GM18508 (cell line): ENCODE results near the gene RXRA.

ENCODE experiments used
- ATAC-seq: cut with Tn5 transposase; IDR thresholded peaks from one replicate; pipeline ENCODE4 v1.9.1; 2021; ENCODE audit warnings: moderate number of reproducible peaks; ENCODE audit not compliant: insufficient read depth, unreplicated experiment

The RXRA gene

DNA sequence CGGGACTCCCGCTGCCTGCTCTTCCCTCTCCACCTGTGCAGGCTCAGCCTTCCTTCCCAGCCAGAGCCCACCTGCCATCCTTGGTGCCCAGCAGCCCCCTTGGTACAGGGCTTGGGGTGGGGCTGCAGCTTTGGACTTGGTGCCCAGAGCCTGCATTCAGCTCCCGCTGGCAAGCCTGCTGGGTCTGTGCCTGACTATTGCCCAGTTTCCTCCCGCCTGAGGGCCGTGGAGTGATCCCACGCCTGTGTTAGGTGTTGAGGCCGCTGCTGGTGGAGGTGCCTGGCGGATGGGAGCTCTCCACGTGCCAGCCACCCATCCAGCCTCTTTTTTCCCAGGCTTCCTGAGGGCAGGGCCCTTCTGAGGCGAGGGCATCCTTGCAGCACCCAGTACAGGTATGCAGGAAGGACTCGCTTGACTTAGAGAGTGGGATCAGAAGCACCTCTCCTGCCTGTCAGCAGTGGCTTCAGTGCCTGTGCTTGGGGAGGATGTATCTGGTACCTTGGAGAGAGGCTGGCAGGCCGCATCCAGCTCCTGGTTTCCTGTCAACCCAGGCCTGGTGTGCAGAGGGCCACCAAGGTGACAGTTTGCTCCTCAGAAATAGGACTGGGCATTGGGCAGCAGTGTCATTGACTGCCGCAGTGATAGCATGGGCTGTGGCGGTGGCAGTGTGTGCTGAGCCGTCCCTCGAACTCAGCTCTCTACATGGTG is 7.8 kb downstream of the RXRA start:
- ATAC-seq = no peak

DNA sequence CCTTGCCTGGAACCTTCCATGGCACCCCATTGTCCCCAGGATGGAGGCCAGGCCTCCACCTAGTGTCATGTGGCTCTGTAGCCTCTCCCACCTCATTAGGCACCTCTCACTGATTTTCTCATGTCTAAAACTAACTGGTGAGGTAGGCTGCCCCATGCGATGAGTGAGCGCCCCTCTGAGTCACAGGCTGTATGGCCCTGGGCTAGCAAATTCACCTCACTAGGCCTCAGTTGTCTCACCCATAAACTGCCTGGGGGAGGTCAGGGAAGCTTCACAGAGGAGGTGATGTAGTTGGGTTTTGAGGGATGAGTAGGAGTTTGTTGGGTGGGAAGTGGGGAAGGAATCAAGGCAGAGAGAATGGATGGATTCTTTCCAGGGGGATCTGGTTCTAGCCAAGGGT is 8.8 kb downstream of the RXRA start:
- no peak for ATAC-seq

DNA sequence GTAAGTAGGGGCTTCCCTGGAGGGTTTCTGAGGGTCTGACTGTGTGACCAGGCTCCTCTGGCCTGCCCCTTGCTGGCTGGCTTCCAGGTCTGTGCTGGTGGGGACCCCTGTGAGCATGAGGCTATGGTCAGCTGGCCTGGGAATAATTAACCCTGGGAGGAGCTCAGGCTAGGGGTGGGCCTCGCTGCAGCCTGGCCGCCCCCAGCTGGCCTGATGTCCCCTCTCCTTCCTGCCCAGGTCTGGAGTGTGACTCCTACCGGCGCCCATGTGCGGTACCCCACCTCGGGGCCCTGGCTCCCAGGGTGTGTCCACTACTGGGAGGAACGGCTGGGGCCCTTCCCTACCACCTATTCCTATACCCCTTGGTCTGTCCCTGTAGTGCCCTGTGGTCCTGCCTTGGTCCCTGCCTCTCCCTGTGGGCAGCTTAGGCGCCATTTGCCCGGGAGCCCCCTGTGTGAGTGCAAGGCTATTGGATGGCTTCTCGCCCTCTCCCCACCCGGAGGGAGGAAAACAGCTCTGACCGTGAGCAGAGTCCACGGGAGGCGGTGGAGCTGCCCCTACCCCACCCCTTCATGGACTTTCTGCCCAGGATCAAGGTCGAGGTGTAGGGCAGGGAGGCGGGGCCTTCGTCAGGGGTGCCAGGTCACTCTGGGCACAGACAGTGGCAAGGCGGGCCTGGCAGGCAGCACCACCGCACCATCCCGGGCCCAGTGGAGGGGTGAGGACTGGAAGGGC is 9.4 kb downstream of the RXRA start:
- no peak for ATAC-seq

DNA sequence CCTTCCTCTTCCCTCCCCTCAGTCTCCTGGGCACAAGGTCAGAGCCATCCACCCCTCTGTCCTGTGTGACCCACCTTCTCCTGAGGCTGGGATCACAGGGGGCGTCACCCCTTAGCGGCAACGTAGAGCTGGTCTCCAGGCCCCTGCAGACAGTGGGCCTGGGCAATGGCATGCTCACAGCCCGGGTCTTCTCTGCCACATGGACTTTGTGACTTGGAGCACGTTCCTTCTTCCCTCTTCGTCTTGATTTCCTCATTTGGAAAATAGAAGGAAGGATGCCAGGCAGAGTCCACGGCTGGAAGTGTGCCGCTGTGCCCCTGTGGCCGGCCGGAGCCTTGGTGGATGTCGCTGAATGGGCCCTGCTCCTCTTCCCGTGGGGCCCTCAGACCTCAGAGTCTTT is 10.0 kb downstream of the RXRA start:
- ATAC-seq = no peak

DNA sequence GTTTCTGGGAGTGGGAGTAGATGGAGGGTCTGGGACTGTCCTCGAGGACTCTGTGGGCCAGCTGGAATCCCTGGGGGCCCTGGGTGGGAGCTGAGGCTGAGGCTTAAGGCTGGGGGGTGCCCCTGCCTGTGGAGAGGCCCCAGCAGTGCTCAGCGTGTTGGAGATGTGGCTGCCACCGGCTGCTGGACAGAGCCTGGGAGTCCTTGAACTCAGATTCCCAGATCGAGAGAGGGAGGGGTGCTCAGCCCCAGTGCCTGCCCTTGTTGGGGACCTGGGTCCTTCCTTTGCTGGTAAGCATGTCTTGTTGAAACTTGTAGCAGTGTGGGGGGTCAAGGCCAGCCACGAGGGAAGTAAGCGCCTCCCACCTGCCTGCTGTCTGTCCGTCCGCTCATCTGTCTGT is 10.7 kb downstream of the RXRA start:
- ATAC-seq = no peak

DNA sequence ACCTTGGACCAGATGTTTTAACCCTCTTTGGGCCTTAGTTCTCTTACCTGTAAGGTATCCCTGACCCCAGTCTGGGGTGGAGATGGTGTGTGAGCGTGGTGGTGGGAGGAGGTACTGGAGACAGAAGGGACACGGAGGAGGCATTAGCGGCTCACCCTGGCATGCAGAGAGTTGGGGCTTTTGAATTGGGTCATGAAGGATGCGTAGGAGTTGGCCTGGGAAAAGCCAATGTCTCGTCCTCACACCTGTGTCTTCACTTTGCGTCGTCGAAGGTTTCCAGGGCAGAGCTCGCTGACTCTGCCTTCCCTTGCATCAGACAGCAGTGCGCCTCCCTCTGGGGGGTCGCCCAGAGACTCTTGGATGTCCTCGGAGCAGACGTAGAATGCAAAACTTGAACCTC is 11.2 kb downstream of the RXRA start:
- no peak for ATAC-seq

DNA sequence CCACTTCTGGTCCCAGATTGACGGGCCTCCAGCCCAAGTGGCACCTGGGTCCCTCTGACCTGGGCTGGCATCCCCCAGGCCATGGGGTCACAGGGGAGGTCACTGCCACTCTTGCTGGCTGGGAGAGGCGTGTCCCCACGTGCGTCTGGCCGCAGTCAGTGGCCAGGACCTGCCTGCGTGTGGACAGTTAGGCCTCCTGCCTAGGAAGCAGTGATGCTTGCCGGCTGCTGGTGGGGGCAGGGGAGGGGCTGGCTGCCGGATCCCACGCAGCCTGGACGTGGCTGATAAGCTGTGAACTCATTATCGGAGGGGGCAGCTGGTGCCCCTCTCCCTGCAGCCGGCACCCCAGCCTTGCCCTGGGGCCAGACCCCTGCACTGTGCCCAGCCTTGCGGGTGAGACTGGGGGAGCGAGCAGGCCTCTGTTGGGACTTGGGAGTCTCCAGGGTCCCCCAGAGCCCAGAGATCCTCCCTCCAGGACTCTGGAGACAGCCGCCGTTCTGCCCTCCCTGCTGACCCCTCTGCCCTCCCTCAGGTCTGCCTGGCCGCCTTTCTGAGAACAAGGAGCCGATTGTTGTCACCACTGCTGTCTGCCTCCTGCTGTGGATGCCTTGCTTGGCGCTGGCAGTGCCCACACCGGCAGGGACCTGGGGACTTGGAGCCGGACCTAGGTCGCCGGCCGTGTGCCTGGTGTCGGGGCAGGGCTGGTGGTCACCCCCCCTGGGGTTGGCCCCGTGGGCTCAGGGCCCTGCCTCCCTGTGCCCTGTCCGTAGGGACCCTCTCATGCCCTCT is 12.3 kb downstream of the RXRA start:
- no peak for ATAC-seq

DNA sequence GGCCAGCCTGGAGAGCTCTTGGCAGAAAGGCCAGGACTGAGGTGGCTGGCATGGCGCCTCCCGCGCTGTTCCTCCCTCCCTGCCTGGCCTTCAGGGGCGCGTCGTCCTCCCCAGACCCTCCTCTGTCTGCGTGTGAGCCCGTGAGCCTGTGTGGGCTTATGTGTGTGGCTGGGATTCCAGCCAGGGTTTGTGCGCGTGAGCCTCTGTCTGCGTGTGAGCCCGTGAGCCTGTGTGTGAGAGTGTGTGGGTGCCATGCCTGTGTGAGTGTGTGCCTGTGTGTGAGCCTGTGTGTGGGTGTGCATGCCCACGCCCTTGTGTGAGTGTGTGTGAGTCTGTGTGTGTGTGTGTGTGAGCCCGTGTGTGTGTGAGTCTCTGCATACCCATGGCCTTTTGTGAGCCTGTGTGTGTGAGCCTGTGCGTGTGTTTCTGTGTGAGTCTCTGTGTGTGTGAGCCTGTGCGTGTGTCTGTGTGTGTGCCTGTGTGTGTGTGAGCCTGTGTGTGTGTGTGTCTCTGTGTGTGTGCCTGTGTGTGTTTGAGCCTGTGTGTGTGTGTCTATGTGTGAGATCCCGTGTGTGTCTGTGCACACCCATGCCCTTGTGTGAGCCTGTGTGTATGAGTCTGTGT is 13.0 kb downstream of the RXRA start:
- ATAC-seq = no peak

DNA sequence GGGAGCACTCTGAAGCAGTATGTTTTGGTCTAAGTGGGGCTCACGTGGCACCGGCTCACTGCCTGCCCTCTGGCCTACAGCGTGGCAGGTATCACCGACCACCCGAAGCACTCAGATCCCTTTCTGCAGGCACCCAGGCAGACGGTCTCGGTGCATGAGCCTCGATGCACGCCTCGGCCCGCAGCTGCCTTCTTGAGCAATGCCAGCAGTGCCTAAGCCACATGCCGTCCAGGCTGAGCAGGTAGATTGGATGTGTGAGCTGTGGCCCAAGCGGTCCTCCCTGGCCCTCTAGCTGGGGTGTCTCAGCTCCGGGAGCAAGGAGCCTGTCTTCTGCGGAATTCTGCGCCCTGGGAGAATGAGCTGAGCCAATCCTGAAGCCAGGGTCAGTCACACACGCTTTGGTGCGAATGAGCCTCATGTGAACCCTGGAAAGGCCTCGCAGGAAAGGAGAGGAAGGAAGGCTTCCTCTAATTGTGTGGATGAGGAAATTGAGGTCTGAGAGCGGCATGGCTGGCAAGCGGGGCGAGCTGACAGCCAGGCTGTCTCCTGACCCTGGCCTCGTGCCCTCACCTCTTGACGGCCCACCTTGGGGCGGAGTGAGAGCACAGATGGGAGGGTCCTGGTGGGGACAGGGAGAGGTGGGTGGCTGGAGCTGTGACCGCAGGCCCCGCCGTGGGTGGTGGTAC is 14.4 kb downstream of the RXRA start:
- ATAC-seq = no peak

DNA sequence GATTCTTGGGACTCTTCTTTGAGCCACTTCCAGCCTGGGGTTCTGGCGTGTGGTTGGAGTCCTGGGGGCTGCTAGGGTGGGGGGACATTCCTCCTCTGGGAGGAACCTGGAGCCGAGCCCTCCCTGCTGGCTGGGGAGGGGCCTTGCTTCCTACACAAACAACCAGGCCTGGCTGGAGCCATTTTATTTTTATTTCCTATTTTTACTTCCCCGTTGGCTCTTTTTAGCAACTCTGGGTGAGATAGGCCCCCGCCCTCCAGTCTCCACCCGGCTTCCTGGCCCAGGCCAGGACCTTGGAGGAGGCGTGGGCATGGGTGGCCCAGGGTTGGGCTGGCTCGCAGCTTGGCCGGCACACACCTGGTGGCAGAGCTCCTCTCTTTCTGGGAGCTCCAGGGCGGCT is 15.1 kb downstream of the RXRA start:
- ATAC-seq = no peak

DNA sequence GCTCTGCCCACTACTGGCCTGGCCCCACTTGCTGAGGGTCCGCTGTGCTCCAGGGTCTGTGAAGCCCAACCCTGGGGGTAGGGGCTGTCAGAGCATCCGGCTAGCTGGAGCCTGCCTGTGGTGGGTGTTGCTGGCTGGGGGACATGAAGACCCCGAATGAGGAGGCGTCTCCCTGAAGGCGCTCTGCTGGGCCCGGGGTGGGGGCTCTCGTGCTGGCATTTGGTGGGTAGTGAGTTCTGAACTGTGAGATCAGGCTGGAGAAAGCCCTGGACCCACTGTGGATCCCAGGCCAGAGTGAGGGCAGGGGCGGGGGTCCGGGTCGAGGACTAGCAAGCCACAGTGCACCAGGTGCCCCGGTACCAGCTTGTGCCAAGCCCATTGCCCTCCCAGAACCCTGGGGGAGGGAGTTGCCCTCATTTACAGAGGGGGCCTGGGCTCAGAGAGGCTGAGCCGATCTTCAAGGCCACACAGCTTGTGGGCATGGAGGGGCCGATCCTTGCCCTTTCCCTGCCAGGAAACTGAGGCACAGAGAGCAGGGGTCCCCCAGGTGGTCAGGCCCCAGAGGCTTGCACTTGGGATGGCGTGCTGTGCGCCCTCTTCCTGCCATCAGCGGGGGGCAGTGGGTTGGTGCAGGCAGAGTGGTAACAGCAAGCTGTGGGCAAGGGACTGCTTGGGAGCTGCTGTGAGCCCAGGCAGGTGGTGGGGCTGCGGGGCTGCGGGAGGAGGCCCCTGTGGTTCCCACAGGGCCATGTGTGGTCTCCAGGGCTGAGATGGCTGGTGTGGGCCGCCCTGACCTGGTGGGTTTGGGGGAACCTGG is 15.9 kb downstream of the RXRA start:
- no peak for ATAC-seq

DNA sequence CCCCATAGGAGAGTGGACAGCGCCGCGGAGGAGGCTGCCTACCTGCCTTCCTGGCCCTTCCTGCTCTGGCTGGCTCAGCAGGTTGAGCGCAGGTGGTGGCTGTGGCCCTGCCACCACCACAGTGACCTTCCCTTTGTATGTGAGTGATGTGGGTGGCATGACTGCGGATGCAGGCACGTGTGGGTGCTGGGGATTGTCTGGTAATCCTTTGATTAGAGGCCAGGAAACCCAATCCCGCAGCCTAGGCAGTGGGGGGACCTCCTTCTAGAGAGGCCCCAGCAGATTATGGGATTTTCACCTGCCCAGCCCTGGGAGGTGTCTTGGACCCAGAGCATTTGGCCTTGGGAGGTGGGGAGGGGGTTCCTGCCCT is 16.5 kb downstream of the RXRA start:
- ATAC-seq = no peak

DNA sequence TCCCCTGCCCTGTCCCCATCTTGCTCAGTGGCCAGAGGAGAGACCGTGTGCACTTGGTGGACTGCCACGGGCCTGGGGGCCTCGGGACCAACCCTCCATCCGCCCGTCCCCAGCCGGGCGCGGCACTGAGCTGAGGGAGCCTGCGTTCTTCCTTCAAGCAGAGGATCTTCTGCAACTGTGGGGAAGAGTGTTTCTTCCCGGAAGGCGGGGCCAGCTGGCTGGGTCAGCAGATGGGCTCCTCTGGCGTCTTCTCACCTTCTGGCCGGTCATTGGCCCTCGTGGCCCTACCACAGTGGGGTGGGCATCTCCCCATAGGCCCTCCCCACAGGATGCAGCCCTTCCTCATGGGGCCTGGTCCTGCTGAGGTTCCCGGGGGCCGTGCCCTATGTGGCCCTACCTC is 17.4 kb downstream of the RXRA start:
- no peak for ATAC-seq

DNA sequence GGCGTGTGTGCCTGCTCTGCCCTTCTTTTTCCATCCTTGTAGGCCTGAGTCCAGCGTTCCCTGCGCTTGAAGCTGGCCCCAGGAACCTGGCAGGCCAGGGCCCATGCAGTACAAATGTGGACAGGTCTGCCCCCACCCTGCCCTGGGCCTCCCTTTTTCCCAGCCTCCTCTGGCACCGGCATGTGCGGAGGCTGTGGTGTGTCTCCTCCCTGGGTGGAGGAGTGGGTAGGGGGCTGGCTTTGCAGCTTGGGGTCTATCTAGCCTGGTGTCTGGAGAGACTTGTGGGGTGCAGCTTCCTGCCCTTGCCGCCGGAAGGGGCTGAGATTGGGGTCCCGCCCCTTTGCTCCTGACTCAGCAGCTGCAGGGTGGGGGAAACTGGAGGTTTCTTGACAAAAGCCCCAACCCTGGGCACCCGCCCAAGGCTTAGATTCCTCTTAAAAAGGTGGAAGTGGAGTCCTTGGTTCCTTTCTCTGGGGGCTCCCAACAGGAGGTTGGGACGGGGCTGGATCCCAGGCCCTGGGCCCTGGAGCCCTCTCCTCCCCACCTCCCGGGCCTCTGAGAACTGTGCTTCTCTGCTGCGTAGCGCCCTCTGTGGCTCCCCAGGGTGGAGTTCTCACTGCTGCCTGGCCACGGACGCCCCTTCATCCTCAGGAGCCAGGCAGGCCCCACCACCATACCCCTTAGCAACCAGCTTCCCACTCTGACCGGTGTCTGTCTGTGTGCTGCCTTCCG is 18.0 kb downstream of the RXRA start:
- no peak for ATAC-seq

DNA sequence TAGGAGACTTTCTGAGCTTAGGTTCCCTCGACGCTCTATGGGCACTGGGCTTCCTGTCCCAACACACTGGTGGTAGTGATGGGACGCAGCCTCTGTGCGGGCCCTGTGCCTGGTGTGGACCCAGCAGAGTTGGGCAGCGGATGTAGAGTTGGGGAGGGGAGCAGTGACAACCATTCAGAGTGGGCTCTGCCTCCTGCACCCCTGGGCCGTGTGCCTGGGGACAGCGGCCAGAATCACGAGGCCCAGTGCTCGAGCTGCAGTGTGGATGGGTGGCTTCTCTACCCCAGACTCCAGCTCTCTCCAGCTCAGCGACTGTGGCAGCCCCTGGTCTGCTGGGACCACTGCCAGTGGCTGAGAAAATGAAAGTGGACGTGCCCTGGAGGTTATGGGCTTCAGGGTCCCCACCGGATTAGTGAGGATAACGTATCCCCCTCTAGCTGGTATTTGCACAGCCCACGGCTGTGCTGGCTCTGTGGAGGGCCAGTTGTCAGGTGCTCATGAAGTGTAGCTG is 18.6 kb downstream of the RXRA start:
- ATAC-seq = no peak

DNA sequence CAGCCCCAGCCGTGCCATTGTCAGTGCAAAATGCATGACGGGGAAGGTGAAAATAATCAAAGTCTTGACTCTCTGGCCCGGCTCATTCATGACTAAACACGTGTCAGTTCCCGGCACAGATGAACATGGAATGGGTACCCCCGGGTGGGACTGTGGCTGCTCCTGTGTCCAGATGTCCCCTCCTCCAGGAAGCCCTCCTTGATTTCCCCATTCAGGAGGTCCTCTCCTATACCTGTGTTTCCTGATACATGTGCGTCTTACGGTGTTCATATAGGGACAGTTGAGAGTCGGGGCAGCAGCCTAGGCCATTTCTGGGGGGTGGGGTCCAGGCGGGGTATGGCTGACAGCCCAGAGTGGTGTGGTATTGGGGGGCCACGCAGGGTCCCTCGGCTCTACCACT is 19.5 kb downstream of the RXRA start:
- ATAC-seq = no peak

DNA sequence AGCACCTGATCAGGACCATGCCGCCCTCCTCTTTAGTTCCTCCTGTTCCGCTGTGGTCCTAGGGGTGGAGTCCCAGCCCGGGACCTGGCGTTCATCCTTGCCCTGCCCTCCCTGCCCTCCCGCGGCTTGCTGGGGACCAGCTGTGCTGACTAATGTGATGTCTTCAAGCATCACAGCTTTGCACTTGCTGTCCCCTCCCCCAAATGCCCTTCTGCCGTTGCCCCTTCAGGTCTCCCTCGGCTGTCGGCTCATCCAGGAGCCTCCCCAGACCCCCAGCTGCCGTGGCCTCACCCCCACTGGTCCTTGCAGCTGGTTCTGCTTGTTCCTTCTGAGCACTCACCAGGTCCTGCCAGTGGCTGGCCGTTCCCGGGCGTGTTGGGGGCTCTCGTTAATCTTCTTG is 19.9 kb downstream of the RXRA start:
- no peak for ATAC-seq

DNA sequence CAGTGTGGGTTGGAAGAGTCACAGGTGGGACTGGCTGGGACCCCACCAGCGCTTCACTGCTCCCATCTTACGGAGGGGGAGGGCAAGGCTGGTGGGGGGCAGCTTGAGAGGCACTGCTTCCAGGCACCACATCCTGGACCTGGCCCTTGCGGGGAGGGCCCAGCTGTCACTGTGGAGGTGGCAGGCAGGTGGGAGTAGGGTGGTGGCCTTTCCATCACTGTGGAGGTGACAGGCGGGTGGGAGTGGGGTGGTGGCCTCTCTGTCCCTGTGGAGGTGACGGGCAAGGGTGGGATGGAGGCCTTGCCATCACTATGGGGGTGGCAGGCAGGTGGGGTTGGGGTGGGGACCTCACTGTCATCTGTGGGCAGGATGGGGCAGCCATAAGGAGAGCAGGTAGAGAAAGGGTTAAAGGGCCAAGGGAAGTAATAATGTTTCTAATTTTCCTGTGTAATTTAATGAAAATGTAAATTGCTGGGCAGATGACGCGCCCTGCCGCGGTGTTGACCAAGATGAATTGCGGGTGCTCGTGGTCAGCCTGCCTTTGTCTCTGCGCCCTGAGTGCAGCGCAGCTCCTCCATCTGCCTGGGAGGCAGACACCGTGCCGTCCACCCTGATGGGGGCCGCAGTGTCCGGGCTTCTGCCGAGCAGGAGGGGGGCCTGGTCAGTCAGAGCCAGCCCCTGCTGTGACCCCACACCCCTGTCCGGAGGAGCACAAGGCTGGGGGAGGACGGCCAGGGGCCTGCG is 20.8 kb downstream of the RXRA start:
- no peak for ATAC-seq
